HepG2 (cell line): ENCODE measurements around the gene SPACA4. TPM values are rescaled to one million over a fixed set of nuclear protein-coding genes. Genes with fewer than 3 reads are reported as not detected.
A peak's percentile ranks its signal among the peaks of the same experiment; 100 is the strongest.

Experiments
- BRF2 ChIP-seq: sonication (generic); formaldehyde crosslinking; IDR thresholded peaks from 2 replicates; pipeline ENCODE4 v1.8.1; 2022; ENCODE audit warnings: mild to moderate bottlenecking, missing genetic modification reagents
- FOSL2 ChIP-seq: sonication (generic); formaldehyde crosslinking; IDR thresholded peaks from 2 replicates; pipeline ENCODE4 v1.4.0; 2020; ENCODE audit warnings: missing genetic modification reagents
- FOXO1 ChIP-seq: sonication (generic); formaldehyde crosslinking; IDR thresholded peaks from 2 replicates; pipeline ENCODE4 v1.4.0; 2020; ENCODE audit warnings: missing genetic modification reagents
- GATAD2A ChIP-seq: IDR thresholded peaks from 2 replicates; pipeline ENCODE4 v1.6.1; 2016
- HNRNPL ChIP-seq: fragments of 200-400 bp; formaldehyde crosslinking; IDR thresholded peaks from 2 replicates; pipeline ENCODE4 v1.6.1; 2017; ENCODE audit warnings: mild to moderate bottlenecking, low read depth, low read length
- KDM2A ChIP-seq: sonication (generic); formaldehyde crosslinking; IDR thresholded peaks from 2 replicates; pipeline ENCODE4 v1.4.0; 2020; ENCODE audit warnings: low read depth, missing genetic modification reagents, borderline replicate concordance
- PCBP1 ChIP-seq: fragments of 200-400 bp; formaldehyde crosslinking; IDR thresholded peaks from 2 replicates; pipeline ENCODE4 v1.6.1; 2017; ENCODE audit warnings: mild to moderate bottlenecking, low read depth, low read length, borderline replicate concordance
- REPIN1 ChIP-seq: sonication (generic); formaldehyde crosslinking; IDR thresholded peaks from 2 replicates; pipeline ENCODE4 v1.8.0; 2022; ENCODE audit warnings: missing genetic modification reagents, low read depth, mild to moderate bottlenecking, borderline replicate concordance
- RNF219 ChIP-seq: sonication (generic); formaldehyde crosslinking; IDR thresholded peaks from 2 replicates; pipeline ENCODE4 v1.5.0; 2020; ENCODE audit warnings: mild to moderate bottlenecking, missing genetic modification reagents
- ZBTB7A ChIP-seq: sonication (generic); formaldehyde crosslinking; IDR thresholded peaks from 2 replicates; pipeline ENCODE4 v1.8.0; 2022; ENCODE audit warnings: mild to moderate bottlenecking, missing genetic modification reagents
- ZMYM3 ChIP-seq: sonication (generic); formaldehyde crosslinking; IDR thresholded peaks from 2 replicates; pipeline ENCODE4 v1.5.1; 2020; ENCODE audit warnings: mild to moderate bottlenecking, missing genetic modification reagents
- ZNF180 ChIP-seq: sonication (generic); formaldehyde crosslinking; IDR thresholded peaks from 2 replicates; pipeline ENCODE4 v1.4.0; 2020; ENCODE audit warnings: low read depth, missing genetic modification reagents, borderline replicate concordance
- ZNF318 ChIP-seq: sonication (generic); formaldehyde crosslinking; IDR thresholded peaks from 2 replicates; pipeline ENCODE4 v1.4.0; 2020; ENCODE audit warnings: mild to moderate bottlenecking, missing genetic modification reagents
- ZNF441 ChIP-seq: sonication (generic); formaldehyde crosslinking; IDR thresholded peaks from 2 replicates; pipeline ENCODE4 v1.7.0; 2021; ENCODE audit warnings: missing genetic modification reagents, borderline replicate concordance
- ZNF577 ChIP-seq: sonication (generic); formaldehyde crosslinking; IDR thresholded peaks from 2 replicates; pipeline ENCODE4 v1.4.0; 2020; ENCODE audit warnings: mild to moderate bottlenecking, low read depth, missing genetic modification reagents, borderline replicate concordance
- polyA plus RNA-seq, 8 experiments: library from polyadenylated mRNA; depleted of rRNA in 3 of 8; stranded (reverse) in 7 of 8; unstranded in 1 of 8; fragments of >200 nt; fragmentation: Illumina TruSeq in 4 of 8; extraction: Trizol in 4 of 8; gene quantifications; 2 replicates each; pipeline versions ENCODE4 v1.2.1 to v1.2.3, GENCODE V29; 2011 to 2016; ENCODE audit warnings: low read depth in 4 of 8, missing spikeins in 1 of 8, mixed read lengths in 1 of 8; ENCODE audit not compliant: insufficient read depth in 1 of 8
- total RNA-seq, 5 experiments: library from RNA; depleted of rRNA; stranded (reverse); fragments of >200 nt; fragmentation: Illumina TruSeq; extraction: Trizol; gene quantifications; 2 replicates each; pipeline ENCODE4 v1.2.3, GENCODE V29; 2016; ENCODE audit warnings: low read depth in 1 of 5
- TF ChIP-seq, protein P1 (sequence below): sonication (generic); formaldehyde crosslinking; IDR thresholded peaks from 2 replicates; pipeline ENCODE4 v1.5.0; 2020; ENCODE audit warnings: mild to moderate bottlenecking, missing genetic modification reagents

SPACA4 gene
- total and polyA plus RNA-seq, 2 of the 13 experiments (the other 11 are each of a cell fraction or from before 2014, with no cell fraction given): not detected

- TF ChIP-seq RNF219 (CRISPR knock-in tag): no peak
- 0 out of 2 replicates have a peak, but pooled peaks have one; percentile 16 for TF ChIP-seq GATAD2A (CRISPR knock-in tag)
- TF ChIP-seq FOXO1 (CRISPR knock-in tag): 0 out of 2 replicates have a peak, but pooled peaks have one; percentile 10
- no peak for TF ChIP-seq REPIN1 (CRISPR knock-in tag)
- TF ChIP-seq KDM2A (CRISPR knock-in tag): peak; percentile 92
- TF ChIP-seq, protein P1, sequence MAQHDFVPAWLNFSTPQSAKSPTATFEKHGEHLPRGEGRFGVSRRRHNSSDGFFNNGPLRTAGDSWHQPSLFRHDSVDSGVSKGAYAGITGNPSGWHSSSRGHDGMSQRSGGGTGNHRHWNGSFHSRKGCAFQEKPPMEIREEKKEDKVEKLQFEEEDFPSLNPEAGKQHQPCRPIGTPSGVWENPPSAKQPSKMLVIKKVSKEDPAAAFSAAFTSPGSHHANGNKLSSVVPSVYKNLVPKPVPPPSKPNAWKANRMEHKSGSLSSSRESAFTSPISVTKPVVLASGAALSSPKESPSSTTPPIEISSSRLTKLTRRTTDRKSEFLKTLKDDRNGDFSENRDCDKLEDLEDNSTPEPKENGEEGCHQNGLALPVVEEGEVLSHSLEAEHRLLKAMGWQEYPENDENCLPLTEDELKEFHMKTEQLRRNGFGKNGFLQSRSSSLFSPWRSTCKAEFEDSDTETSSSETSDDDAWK (CRISPR knock-in tag): no peak
- TF ChIP-seq ZNF577: no peak
- no peak for TF ChIP-seq BRF2 (CRISPR knock-in tag)
- TF ChIP-seq FOSL2 (CRISPR knock-in tag): 0 out of 2 replicates have a peak, but pooled peaks have one; percentile 29
- no peak for TF ChIP-seq ZNF180 (CRISPR knock-in tag)
- no peak for TF ChIP-seq ZBTB7A (CRISPR knock-in tag)
- no peak for TF ChIP-seq ZNF318 (CRISPR knock-in tag)
- TF ChIP-seq ZMYM3 (CRISPR knock-in tag): peak; percentile 99
- peak; percentile 79; the same call in 1 of the 2 replicates for TF ChIP-seq PCBP1
- no peak for TF ChIP-seq ZNF441 (CRISPR knock-in tag)
- no peak for TF ChIP-seq HNRNPL
Measured at GRCh38 chr19:48588670-48589401, 17.7 kb upstream of the SPACA4 start (continued).
